T follicular helper cell (primary cell): ENCODE results near the gene MYO10.
"Not testable (repeated sequence)": the region's sequence is repeated elsewhere in the genome, so short reads cannot be mapped to it uniquely, and the experiment has no call there.

Experiments used
- DNase-seq: peaks from one replicate; pipeline ENCODE4 v3.0.0-alpha.2; 2020; ENCODE audit warnings: low read depth

MYO10 gene

GRCh38 chr5:16668631-16669030 lies 267.5 kb downstream of the MYO10 start:
- no peak for DNase-seq

- no peak for DNase-seq
Observed at GRCh38 chr5:16668194-16668593, 267.9 kb downstream of the MYO10 start.

GRCh38 chr5:16666883-16667398 lies 269.1 kb downstream of the MYO10 start:
- no peak for DNase-seq

GRCh38 chr5:16666130-16666882 lies 269.8 kb downstream of the MYO10 start:
- no peak for DNase-seq

- no peak for DNase-seq
Observed at GRCh38 chr5:16665601-16666000, 270.5 kb downstream of the MYO10 start.

- DNase-seq: no peak
Observed at GRCh38 chr5:16664368-16664767, 271.7 kb downstream of the MYO10 start.

GRCh38 chr5:16663840-16664239 lies 272.2 kb downstream of the MYO10 start:
- DNase-seq: no peak

GRCh38 chr5:16661713-16662112 lies 274.4 kb downstream of the MYO10 start:
- DNase-seq: no peak

GRCh38 chr5:16660982-16661381 lies 275.1 kb downstream of the MYO10 start:
- DNase-seq: no peak

GRCh38 chr5:16659536-16659935 lies 276.6 kb downstream of the MYO10 start:
- DNase-seq: no peak

GRCh38 chr5:16656561-16657191 lies 279.4 kb downstream of the MYO10 start:
- DNase-seq: no peak

- DNase-seq: no peak
Observed at GRCh38 chr5:16654647-16655334, 281.3 kb downstream of the MYO10 start.

- not testable (repeated sequence) for DNase-seq
Observed at GRCh38 chr5:16648739-16649138, 287.3 kb downstream of the MYO10 start.

- no peak for DNase-seq
Observed at GRCh38 chr5:16644301-16644889, 291.7 kb downstream of the MYO10 start.

- no peak for DNase-seq
Observed at GRCh38 chr5:16642867-16643266, 293.2 kb downstream of the MYO10 start.

GRCh38 chr5:16639206-16639605 lies 296.9 kb downstream of the MYO10 start:
- no peak for DNase-seq

GRCh38 chr5:16628376-16628775 lies 307.7 kb downstream of the MYO10 start:
- no peak for DNase-seq

- DNase-seq: no peak
Observed at GRCh38 chr5:16626696-16627264, 309.3 kb downstream of the MYO10 start.

GRCh38 chr5:16625096-16625495 lies 311.0 kb downstream of the MYO10 start:
- no peak for DNase-seq

GRCh38 chr5:16619136-16619535 lies 317.0 kb downstream of the MYO10 start:
- no peak for DNase-seq

GRCh38 chr5:16618138-16618897 lies 317.8 kb downstream of the MYO10 start:
- DNase-seq: no peak
